HepG2 (cell line): ENCODE measurements around the gene BLVRB. TPM values are rescaled to one million over a fixed set of nuclear protein-coding genes. Genes with fewer than 3 reads are reported as not detected.

Experiments used
- AHDC1 ChIP-seq: sonication (generic); formaldehyde crosslinking; IDR thresholded peaks from 2 replicates; pipeline ENCODE4 v1.5.1; 2020; ENCODE audit warnings: mild to moderate bottlenecking, missing genetic modification reagents, borderline replicate concordance
- CCDC6 ChIP-seq: sonication (generic); formaldehyde crosslinking; IDR thresholded peaks from 2 replicates; pipeline ENCODE4 v1.8.1; 2022; ENCODE audit warnings: mild to moderate bottlenecking, missing genetic modification reagents, moderate library complexity
- NFE2L2 ChIP-seq: fragments of 150-350 bp; IDR thresholded peaks from 2 replicates; pipeline ENCODE4 v1.6.1; 2014; ENCODE audit warnings: low read length
- PLSCR1 ChIP-seq: sonication (generic); formaldehyde crosslinking; IDR thresholded peaks from 2 replicates; pipeline ENCODE4 v1.5.0; 2020; ENCODE audit warnings: missing genetic modification reagents, mild to moderate bottlenecking, borderline replicate concordance
- POLR2AphosphoS5 ChIP-seq: IDR thresholded peaks from 2 replicates; pipeline ENCODE4 v1.6.1; 2012; ENCODE audit warnings: low read depth, low read length
- REPIN1 ChIP-seq: sonication (generic); formaldehyde crosslinking; IDR thresholded peaks from 2 replicates; pipeline ENCODE4 v1.8.0; 2022; ENCODE audit warnings: missing genetic modification reagents, low read depth, mild to moderate bottlenecking, borderline replicate concordance
- SNAI1 ChIP-seq: sonication (generic); formaldehyde crosslinking; IDR thresholded peaks from 2 replicates; pipeline ENCODE4 v1.5.0; 2020; ENCODE audit warnings: mild to moderate bottlenecking, missing genetic modification reagents, borderline replicate concordance
- TEAD2 ChIP-seq: sonication (generic); formaldehyde crosslinking; IDR thresholded peaks from 2 replicates; pipeline ENCODE4 v1.9.0; 2021; ENCODE audit warnings: missing genetic modification reagents
- ZBTB25 ChIP-seq: IDR thresholded peaks from 2 replicates; pipeline ENCODE4 v1.6.1; 2018; ENCODE audit warnings: missing genetic modification reagents
- ZKSCAN8 ChIP-seq: IDR thresholded peaks from 2 replicates; pipeline ENCODE4 v1.6.1; 2016; ENCODE audit warnings: borderline replicate concordance, missing genetic modification reagents, missing compliant biosample characterization
- ZNF12 ChIP-seq: sonication (generic); formaldehyde crosslinking; IDR thresholded peaks from 2 replicates; pipeline ENCODE4 v1.5.0; 2020; ENCODE audit warnings: missing genetic modification reagents
- ZNF124 ChIP-seq: sonication (generic); formaldehyde crosslinking; IDR thresholded peaks from 2 replicates; pipeline ENCODE4 v1.4.0; 2020; ENCODE audit warnings: missing genetic modification reagents
- ZNF230 ChIP-seq: sonication (generic); formaldehyde crosslinking; IDR thresholded peaks from 2 replicates; pipeline ENCODE4 v1.4.0; 2020; ENCODE audit warnings: mild to moderate bottlenecking, missing genetic modification reagents
- ZNF569 ChIP-seq: sonication (generic); formaldehyde crosslinking; IDR thresholded peaks from 2 replicates; pipeline ENCODE4 v1.5.0; 2020; ENCODE audit warnings: mild to moderate bottlenecking, missing genetic modification reagents, moderate library complexity, borderline replicate concordance
- ZNF570 ChIP-seq: sonication (generic); formaldehyde crosslinking; IDR thresholded peaks from 2 replicates; pipeline ENCODE4 v1.4.0; 2020; ENCODE audit warnings: mild to moderate bottlenecking, missing genetic modification reagents, borderline replicate concordance
- ZNF777 ChIP-seq: sonication (generic); formaldehyde crosslinking; IDR thresholded peaks from 2 replicates; pipeline ENCODE4 v1.4.0; 2020; ENCODE audit warnings: missing genetic modification reagents
- ZNF850 ChIP-seq: sonication (generic); formaldehyde crosslinking; conservative IDR thresholded peaks from 2 replicates; pipeline ENCODE4 v1.9.0; 2021; ENCODE audit warnings: mild to moderate bottlenecking, missing genetic modification reagents
- polyA plus RNA-seq, 8 experiments: library from polyadenylated mRNA; depleted of rRNA in 3 of 8; stranded (reverse) in 7 of 8; unstranded in 1 of 8; fragments of >200 nt; fragmentation: Illumina TruSeq in 4 of 8; extraction: Trizol in 4 of 8; gene quantifications; 2 replicates each; pipeline versions ENCODE4 v1.2.1 to v1.2.3, GENCODE V29; 2011 to 2016; ENCODE audit warnings: low read depth in 4 of 8, missing spikeins in 1 of 8, mixed read lengths in 1 of 8; ENCODE audit not compliant: insufficient read depth in 1 of 8
- total RNA-seq, 5 experiments: library from RNA; depleted of rRNA; stranded (reverse); fragments of >200 nt; fragmentation: Illumina TruSeq; extraction: Trizol; gene quantifications; 2 replicates each; pipeline ENCODE4 v1.2.3, GENCODE V29; 2016; ENCODE audit warnings: low read depth in 1 of 5
- TF ChIP-seq, protein P1 (sequence below): IDR thresholded peaks from 2 replicates; pipeline ENCODE4 v1.6.1; 2016; ENCODE audit warnings: missing genetic modification reagents, missing compliant biosample characterization
- TF ChIP-seq, protein P2 (sequence below): IDR thresholded peaks from 2 replicates; pipeline ENCODE4 v1.6.1; 2016; ENCODE audit warnings: low read depth

Gene BLVRB
- total and polyA plus RNA-seq, 2 of the 13 experiments (the other 11 are each of a cell fraction or from before 2014, with no cell fraction given), result 25.9 to 51.4 TPM

DNA sequence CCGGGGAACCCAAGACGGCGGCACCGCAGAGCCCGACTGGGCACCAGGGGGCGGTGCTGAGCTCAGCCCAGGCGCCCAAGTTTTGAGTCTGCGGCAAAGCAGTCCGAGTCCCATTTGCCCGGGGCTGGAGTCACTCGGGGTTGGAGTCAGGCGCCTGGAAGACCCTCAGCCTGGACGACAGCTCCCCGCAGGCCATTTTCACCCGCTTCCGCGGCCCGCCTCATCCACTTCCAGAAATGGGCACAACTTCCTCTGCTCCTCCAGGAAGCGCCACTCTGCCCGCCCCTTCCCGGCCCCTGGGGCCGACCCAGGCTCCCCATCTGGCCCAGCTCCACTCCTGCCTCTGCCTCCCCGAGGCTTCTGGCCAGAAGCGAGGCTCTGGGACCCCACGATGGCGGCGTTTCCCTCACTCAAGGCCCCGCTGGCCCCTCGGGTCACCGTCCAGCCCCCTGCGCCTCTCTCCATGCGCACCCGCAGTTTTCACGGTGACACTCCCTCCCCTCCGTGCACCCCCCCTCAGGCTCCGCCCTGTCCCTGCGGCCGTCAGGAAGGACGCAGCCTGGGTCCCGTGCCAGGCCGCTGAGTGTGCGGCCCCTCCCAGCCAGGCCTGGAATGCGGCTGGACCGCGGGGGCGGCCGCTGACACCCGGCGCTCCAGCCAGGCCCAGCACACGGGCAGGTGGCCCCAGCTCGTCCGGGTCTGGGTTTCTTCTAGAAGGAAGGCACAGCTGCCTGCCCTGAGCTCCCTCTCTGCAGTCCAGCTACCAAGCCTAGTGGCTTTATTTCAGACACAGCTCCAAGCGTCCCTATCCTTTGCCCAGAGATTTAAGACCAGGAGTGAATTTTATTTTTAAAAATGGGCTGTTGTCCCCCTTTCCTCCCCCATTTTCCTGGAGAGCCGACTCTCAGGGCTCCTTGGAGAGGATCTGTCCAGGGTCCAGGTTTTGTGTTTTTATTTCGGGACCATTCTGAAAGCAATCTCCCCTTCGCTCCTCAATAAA is 44.5 kb downstream of the BLVRB start (continued):
- TF ChIP-seq, protein P1, sequence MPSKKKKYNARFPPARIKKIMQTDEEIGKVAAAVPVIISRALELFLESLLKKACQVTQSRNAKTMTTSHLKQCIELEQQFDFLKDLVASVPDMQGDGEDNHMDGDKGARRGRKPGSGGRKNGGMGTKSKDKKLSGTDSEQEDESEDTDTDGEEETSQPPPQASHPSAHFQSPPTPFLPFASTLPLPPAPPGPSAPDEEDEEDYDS (CRISPR knock-in tag), result peak; percentile 47
- TF ChIP-seq POLR2AphosphoS5 (peak; percentile 83), NFE2L2 (no peak), ZNF777 (peak; percentile 94), ZKSCAN8 (CRISPR knock-in tag) (0 out of 2 replicates have a peak, but pooled peaks have one; percentile 23), REPIN1 (CRISPR knock-in tag) (peak; percentile 46; the same call in 1 of the 2 replicates), ZNF850 (CRISPR knock-in tag) (peak; percentile 21; the same call in 1 of the 2 replicates), ZNF570 (no peak), PLSCR1 (CRISPR knock-in tag) (no peak), CCDC6 (CRISPR knock-in tag) (peak; percentile 88), AHDC1 (CRISPR knock-in tag) (no peak), ZBTB25 (peak; percentile 28; the same call in 1 of the 2 replicates), TEAD2 (no peak), ZNF569 (no peak), ZNF124 (CRISPR knock-in tag) (peak; percentile 47; the same call in 1 of the 2 replicates), ZNF230 (CRISPR knock-in tag) (0 out of 2 replicates have a peak, but pooled peaks have one; percentile 22), ZNF12 (CRISPR knock-in tag) (no peak), SNAI1 (peak; percentile 91)
- TF ChIP-seq, protein P2, sequence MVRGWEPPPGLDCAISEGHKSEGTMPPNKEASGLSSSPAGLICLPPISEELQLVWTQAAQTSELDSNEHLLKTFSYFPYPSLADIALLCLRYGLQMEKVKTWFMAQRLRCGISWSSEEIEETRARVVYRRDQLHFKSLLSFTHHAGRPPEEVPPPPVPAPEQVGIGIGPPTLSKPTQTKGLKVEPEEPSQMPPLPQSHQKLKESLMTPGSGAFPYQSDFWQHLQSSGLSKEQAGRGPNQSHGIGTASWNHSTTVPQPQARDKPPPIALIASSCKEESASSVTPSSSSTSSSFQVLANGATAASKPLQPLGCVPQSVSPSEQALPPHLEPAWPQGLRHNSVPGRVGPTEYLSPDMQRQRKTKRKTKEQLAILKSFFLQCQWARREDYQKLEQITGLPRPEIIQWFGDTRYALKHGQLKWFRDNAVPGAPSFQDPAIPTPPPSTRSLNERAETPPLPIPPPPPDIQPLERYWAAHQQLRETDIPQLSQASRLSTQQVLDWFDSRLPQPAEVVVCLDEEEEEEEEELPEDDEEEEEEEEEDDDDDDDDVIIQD (CRISPR knock-in tag), result 0 out of 2 replicates have a peak, but pooled peaks have one; percentile 40
